ENCODE results near the gene CNTNAP5. TPM values are rescaled to one million over a fixed set of nuclear protein-coding genes. Genes with fewer than 3 reads are reported as not detected.

Gene CNTNAP5
- total RNA-seq, 2 donors from 2014 or later, result not detected

DNA sequence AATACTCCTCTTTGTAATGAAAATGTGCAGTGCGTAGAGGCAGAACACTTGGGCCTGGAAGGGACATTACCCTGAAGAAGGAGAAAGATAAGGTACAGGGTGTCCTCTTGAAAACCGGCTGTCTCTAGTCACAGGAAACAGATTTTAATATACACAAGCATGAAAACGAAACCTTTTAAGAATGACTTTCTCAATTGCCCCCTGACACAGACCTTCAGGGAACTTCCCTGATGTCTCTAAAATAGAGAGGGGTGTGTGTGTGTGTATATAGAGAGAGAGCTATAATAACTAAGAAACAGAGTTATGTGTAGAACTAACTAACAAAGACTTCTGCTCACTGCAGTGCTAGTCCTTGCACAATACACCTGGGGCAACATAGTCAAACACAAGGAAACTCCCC is 780.0 kb downstream of the CNTNAP5 start:
- Histone ChIP-seq H3K9me3 (no peaks in the 10 kb centered on the region), H3K27ac (no peak overlapping the region), H3K4me1 (ENCODE audit: control insufficient read depth in 1 of 2, low read depth in 2 of 2) (no peaks in the 10 kb centered on the region), H3K36me3 (no peaks in the 10 kb centered on the region), H3K27me3 (replicated peaks; ENCODE audit: insufficient read depth) (no peaks in the 10 kb centered on the region), H3K4me3 (no peak overlapping the region)
- ATAC-seq (ENCODE audit: insufficient number of reproducible peaks, low FRiP score, low read depth), result no peak
- TF ChIP-seq, protein P1, sequence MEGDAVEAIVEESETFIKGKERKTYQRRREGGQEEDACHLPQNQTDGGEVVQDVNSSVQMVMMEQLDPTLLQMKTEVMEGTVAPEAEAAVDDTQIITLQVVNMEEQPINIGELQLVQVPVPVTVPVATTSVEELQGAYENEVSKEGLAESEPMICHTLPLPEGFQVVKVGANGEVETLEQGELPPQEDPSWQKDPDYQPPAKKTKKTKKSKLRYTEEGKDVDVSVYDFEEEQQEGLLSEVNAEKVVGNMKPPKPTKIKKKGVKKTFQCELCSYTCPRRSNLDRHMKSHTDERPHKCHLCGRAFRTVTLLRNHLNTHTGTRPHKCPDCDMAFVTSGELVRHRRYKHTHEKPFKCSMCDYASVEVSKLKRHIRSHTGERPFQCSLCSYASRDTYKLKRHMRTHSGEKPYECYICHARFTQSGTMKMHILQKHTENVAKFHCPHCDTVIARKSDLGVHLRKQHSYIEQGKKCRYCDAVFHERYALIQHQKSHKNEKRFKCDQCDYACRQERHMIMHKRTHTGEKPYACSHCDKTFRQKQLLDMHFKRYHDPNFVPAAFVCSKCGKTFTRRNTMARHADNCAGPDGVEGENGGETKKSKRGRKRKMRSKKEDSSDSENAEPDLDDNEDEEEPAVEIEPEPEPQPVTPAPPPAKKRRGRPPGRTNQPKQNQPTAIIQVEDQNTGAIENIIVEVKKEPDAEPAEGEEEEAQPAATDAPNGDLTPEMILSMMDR (IDR thresholded peaks at IDR 0.05), result no peak
- DNase-seq (ENCODE audit: low spot score), result no peak

DNA sequence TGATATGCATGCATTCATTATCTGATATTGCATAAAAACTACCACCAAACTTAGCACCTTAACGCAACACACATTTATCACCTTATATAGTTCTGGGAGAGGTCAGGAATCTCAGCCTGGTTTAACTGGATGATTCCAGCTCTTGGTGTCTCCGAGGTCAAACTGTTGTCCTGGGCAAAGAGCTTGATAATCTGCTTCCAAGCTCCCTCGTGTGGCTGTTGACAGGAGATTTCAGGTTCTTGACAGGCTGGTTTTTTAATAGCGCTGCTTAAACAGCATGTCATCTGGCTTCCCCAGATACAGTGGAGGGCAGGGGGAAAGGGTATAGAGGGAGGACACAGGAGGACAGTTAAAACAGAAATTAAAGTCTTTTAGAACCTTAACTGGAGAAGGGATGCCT is 785.0 kb downstream of the CNTNAP5 start:
- ATAC-seq (ENCODE audit: insufficient number of reproducible peaks, low FRiP score, low read depth) (no peak), DNase-seq (ENCODE audit: low spot score) (no peak)
- Histone ChIP-seq H3K36me3 (no peaks in the 10 kb centered on the region), H3K4me3 (no peak overlapping the region), H3K27me3 (replicated peaks; ENCODE audit: insufficient read depth) (no peaks in the 10 kb centered on the region), H3K9me3 (no peaks in the 10 kb centered on the region), H3K4me1 (ENCODE audit: control insufficient read depth in 1 of 2, low read depth in 2 of 2) (peaks cover 0 to 11% of the 10 kb centered on the region in 2 donors), H3K27ac (no peak overlapping the region)
- TF ChIP-seq, protein P1 (IDR thresholded peaks at IDR 0.05), result no peak

DNA sequence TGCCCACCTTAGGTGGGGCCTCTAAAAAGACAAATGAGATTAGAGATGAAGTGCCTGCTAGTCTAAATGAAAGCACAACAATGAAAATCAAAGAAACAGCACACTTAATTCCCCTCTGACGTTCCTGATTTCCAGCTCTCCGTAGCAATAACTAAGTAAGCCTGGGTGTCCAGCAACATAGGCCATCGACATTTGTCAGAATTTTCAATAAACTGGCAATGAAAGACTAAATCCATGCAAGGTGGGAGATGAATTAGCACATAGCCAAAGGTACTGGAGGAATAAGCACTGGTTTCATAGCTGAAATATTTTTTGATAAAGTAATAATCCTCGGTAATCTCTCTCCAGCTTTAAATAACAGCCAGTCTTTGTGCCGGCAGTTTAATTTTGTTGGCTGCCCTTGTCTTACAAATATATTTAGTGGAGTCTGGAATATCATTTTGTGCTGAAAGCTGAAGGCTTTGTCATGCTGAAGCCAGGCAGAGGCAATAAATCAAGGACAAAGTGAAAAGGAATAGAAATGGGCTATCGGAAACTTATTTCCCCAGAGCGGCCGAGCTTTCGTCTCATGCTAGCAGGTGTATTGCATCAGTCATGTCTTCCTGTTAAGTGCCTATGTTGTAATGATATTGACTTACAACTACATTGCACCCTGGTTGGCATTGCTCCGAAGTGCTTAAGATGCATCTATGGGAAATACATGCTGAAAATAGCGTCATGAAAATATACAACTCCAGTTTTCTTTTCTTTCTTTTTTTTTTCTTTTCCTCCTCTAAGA is 790.1 kb downstream of the CNTNAP5 start:
- ATAC-seq (ENCODE audit: insufficient number of reproducible peaks, low FRiP score, low read depth) (no peak), DNase-seq (ENCODE audit: low spot score) (no peak)
- H3K9me3 ChIP-seq, result no peaks in the 10 kb centered on the region
- H3K36me3 ChIP-seq, result no peaks in the 10 kb centered on the region
- peaks cover 0 to 18% of the 10 kb centered on the region in 2 donors for H3K4me1 ChIP-seq (ENCODE audit: control insufficient read depth in 1 of 2, low read depth in 2 of 2)
- peak overlapping the region; percentile 21 for H3K4me3 ChIP-seq
- H3K27me3 ChIP-seq (replicated peaks; ENCODE audit: insufficient read depth), result no peaks in the 10 kb centered on the region
- TF ChIP-seq, protein P1 (IDR thresholded peaks at IDR 0.05), result no peak
- no peak overlapping the region for H3K27ac ChIP-seq

DNA sequence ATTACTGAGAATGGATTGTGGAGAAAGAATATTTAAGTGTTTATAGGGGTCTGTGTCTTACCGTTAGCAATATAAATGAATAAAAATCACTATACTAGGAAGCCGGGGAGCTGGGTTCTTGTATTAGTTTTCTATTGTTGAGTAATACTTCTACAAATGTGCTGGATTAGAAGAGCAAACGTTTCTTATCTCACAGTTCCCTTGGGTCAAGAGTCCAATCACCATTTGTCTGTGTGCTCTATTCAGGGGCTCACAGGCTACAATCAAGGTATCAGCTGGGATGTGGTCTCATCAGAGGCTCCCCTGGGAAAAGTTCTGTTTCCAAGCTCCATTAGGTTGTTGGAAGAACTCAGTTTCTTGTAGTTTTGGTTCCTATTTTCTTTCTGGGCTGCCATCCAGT is 790.9 kb downstream of the CNTNAP5 start:
- ATAC-seq (ENCODE audit: insufficient number of reproducible peaks, low FRiP score, low read depth), result no peak
- Histone ChIP-seq H3K36me3 (no peaks in the 10 kb centered on the region), H3K27me3 (replicated peaks; ENCODE audit: insufficient read depth) (no peaks in the 10 kb centered on the region), H3K4me1 (ENCODE audit: control insufficient read depth in 1 of 2, low read depth in 2 of 2) (peaks cover 0 to 18% of the 10 kb centered on the region in 2 donors), H3K4me3 (no peak overlapping the region), H3K9me3 (no peaks in the 10 kb centered on the region), H3K27ac (no peak overlapping the region)
- TF ChIP-seq, protein P1 (IDR thresholded peaks at IDR 0.05), result no peak
- DNase-seq (ENCODE audit: low spot score), result no peak

DNA sequence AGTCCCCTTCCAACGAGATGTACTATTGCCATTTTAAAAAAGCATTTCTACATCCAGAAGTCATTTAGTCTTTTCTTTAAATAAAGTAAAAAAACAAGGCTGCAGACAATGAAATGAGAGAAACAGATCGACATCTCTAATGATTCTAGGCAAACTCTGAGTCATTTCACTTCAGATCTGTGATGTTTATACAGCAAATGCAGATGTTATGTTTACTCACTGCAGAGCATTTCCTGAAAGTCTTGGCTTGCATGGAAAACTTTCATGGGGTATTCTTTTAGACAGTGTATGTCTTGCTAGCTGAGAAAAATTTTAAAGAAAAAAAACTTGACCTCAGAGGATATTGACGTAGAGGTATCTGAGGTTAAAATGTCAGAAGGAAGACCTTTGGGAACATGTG is 797.4 kb downstream of the CNTNAP5 start:
- Histone ChIP-seq H3K4me3 (no peak overlapping the region), H3K27me3 (replicated peaks; ENCODE audit: insufficient read depth) (no peaks in the 10 kb centered on the region), H3K9me3 (no peaks in the 10 kb centered on the region), H3K36me3 (no peaks in the 10 kb centered on the region), H3K27ac (no peak overlapping the region), H3K4me1 (ENCODE audit: control insufficient read depth in 1 of 2, low read depth in 2 of 2) (no peaks in the 10 kb centered on the region)
- DNase-seq (ENCODE audit: low spot score), result no peak
- TF ChIP-seq, protein P1 (IDR thresholded peaks at IDR 0.05), result no peak
- no peak for ATAC-seq (ENCODE audit: insufficient number of reproducible peaks, low FRiP score, low read depth)
